SK-N-SH (cell line): ENCODE results near the gene CENPL. TPM values are rescaled to one million over a fixed set of nuclear protein-coding genes. Genes with fewer than 3 reads are reported as not detected.

Source experiments
- CTCF ChIA-PET: fragments of 300-600, 350-600 bp; formaldehyde crosslinking; extraction: SDS; loops from one replicate; lab custom pipeline; 2021; lab: Yijun Ruan, JAX
- POLR2A ChIA-PET: fragments of 350-600 bp; sonication (Branson Sonifier 250); formaldehyde crosslinking; extraction: SDS; loops from one replicate; lab custom pipeline; 2020; ENCODE audit warnings: antibody characterized with exemption, inconsistent platforms; lab: Yijun Ruan, JAX
- DNase-seq: peaks from one replicate; pipeline ENCODE4 v3.0.0; 2012
- H2AFZ ChIP-seq: fragments of 200-600 bp; sonication (generic); 2 replicates; pipeline ENCODE4 v1.8.1; 2016; ENCODE audit warnings: antibody characterized with exemption, mild to moderate bottlenecking, low read depth
- H3F3A ChIP-seq: fragments of 200-600 bp; sonication (generic); replicated peaks from 2 replicates; pipeline ENCODE3; 2016; ENCODE audit warnings: antibody characterized with exemption, mild to moderate bottlenecking; ENCODE audit not compliant: insufficient read depth
- H3K27ac ChIP-seq, 2 experiments: fragments of 200-500 bp in 1 of 2; fragments of 200-600 bp in 1 of 2; sonication (Bioruptor generic) in 1 of 2; sonication (generic), shearing (Covaris generic) in 1 of 2; 2 replicates each; pipeline versions ENCODE4 v1.5.1 to v1.6.1; 2014 to 2016; ENCODE audit warnings: low read depth in 2 of 2, inconsistent platforms in 1 of 2, low read length in 1 of 2, mild to moderate bottlenecking in 1 of 2, mixed read lengths in 1 of 2
- H3K27me3 ChIP-seq: fragments of 200-600 bp; sonication (generic), shearing (Covaris generic); 2 replicates; pipeline ENCODE4 v1.6.1; 2016; ENCODE audit warnings: mixed run types; ENCODE audit not compliant: insufficient read depth
- H3K36me3 ChIP-seq, 2 experiments: fragments of 200-500 bp in 1 of 2; fragments of 200-600 bp in 1 of 2; sonication (Bioruptor generic) in 1 of 2; sonication (generic) in 1 of 2; replicated peaks in 1 of 2; 2 replicates each; pipeline versions ENCODE3 to v1.5.1; 2014 to 2016; ENCODE audit warnings: low read length in 1 of 2, mild to moderate bottlenecking in 1 of 2; ENCODE audit not compliant: insufficient read depth in 2 of 2, control insufficient read depth in 1 of 2
- H3K4me1 ChIP-seq, 2 experiments: fragments of 200-500 bp in 1 of 2; fragments of 200-600 bp in 1 of 2; sonication (Bioruptor generic) in 1 of 2; sonication (generic), shearing (Covaris generic) in 1 of 2; 2 replicates each; pipeline versions ENCODE4 v1.5.1 to v1.6.1; 2014 to 2016; ENCODE audit warnings: low read depth in 1 of 2, low read length in 1 of 2, mixed run types in 1 of 2; ENCODE audit not compliant: insufficient read depth in 2 of 2, control insufficient read depth in 1 of 2
- H3K4me2 ChIP-seq: fragments of 200-600 bp; sonication (generic), shearing (Covaris generic); 2 replicates; pipeline ENCODE4 v1.6.1; 2017; ENCODE audit warnings: mixed run types
- H3K4me3 ChIP-seq, 2 experiments: fragments of 200-500 bp in 1 of 2; fragments of 200-600 bp in 1 of 2; sonication (Bioruptor generic) in 1 of 2; sonication (generic), shearing (Covaris generic) in 1 of 2; 2 replicates each; pipeline versions ENCODE4 v1.5.1 to v1.8.1; 2014 to 2016; ENCODE audit warnings: low read depth in 2 of 2, inconsistent platforms in 1 of 2, low read length in 1 of 2, mild to moderate bottlenecking in 1 of 2, mixed read lengths in 1 of 2, moderate library complexity in 1 of 2
- H3K79me2 ChIP-seq: fragments of 200-600 bp; sonication (generic); 2 replicates; pipeline ENCODE4 v1.8.1; 2017; ENCODE audit warnings: mild to moderate bottlenecking; ENCODE audit not compliant: insufficient read depth
- H3K9ac ChIP-seq: fragments of 200-600 bp; sonication (generic); 2 replicates; pipeline ENCODE4 v1.6.1; 2017; ENCODE audit warnings: mixed run types
- H3K9me2 ChIP-seq: fragments of 200-600 bp; sonication (generic); 2 replicates; pipeline ENCODE4 v1.6.1; 2017; ENCODE audit warnings: mixed run types
- H3K9me3 ChIP-seq: fragments of 200-600 bp; sonication (generic); 2 replicates; pipeline ENCODE4 v1.6.1; 2017; ENCODE audit warnings: mixed run types, mild to moderate bottlenecking, moderate library complexity
- H4K20me1 ChIP-seq: fragments of 200-600 bp; sonication (generic); 2 replicates; pipeline ENCODE4 v1.6.1; 2017; ENCODE audit warnings: mild to moderate bottlenecking, mixed run types; ENCODE audit not compliant: insufficient read depth
- CHD2 ChIP-seq: fragments of 150-350 bp; IDR thresholded peaks from 2 replicates; pipeline ENCODE4 v1.6.1; 2018; ENCODE audit warnings: low read length; ENCODE audit not compliant: partially characterized antibody
- EZH2phosphoT487 ChIP-seq: fragments of 200-600 bp; sonication (generic); IDR thresholded peaks from 2 replicates; pipeline ENCODE4 v1.6.1; 2017; ENCODE audit warnings: low read depth, mixed run types, mild to moderate bottlenecking, antibody characterized with exemption, moderate library complexity, borderline replicate concordance
- FOXJ3 ChIP-seq: sonication (generic); formaldehyde crosslinking; IDR thresholded peaks from 2 replicates; pipeline ENCODE4 v1.5.1; 2020; ENCODE audit warnings: mild to moderate bottlenecking, missing genetic modification reagents
- GABPA ChIP-seq: IDR thresholded peaks from 2 replicates; pipeline ENCODE4 v1.4.0; 2012; ENCODE audit warnings: low read depth, mild to moderate bottlenecking
- JUND ChIP-seq: IDR thresholded peaks from 2 replicates; pipeline ENCODE4 v1.4.0; 2012
- MEF2A ChIP-seq: IDR thresholded peaks from 2 replicates; pipeline ENCODE4 v1.4.0; 2012; ENCODE audit warnings: low read depth, borderline replicate concordance
- NRF1 ChIP-seq: IDR thresholded peaks from 2 replicates; pipeline ENCODE4 v1.6.1; 2012; ENCODE audit warnings: low read depth, mild to moderate bottlenecking, low read length
- RAD21 ChIP-seq: IDR thresholded peaks from 2 replicates; pipeline ENCODE4 v1.6.1; 2012; ENCODE audit warnings: mild to moderate bottlenecking, low read length
- RCOR1 ChIP-seq: fragments of 150-350 bp; IDR thresholded peaks from 2 replicates; pipeline ENCODE4 v1.6.1; 2017; ENCODE audit warnings: antibody characterized with exemption, low read length
- RFX5 ChIP-seq: IDR thresholded peaks from 2 replicates; pipeline ENCODE4 v1.6.1; 2012; ENCODE audit warnings: mild to moderate bottlenecking, improper control_type of control experiment, low read length
- RXRA ChIP-seq: IDR thresholded peaks from 2 replicates; pipeline ENCODE4 v1.4.0; 2012; ENCODE audit warnings: low read depth, mild to moderate bottlenecking, borderline replicate concordance
- SMC3 ChIP-seq: IDR thresholded peaks from 2 replicates; pipeline ENCODE4 v1.6.1; 2012; ENCODE audit warnings: low read depth, low read length, improper control_type of control experiment
- TAF1 ChIP-seq: IDR thresholded peaks from 2 replicates; pipeline ENCODE4 v1.6.1; 2012; ENCODE audit warnings: low read depth, mild to moderate bottlenecking, low read length, moderate library complexity, borderline replicate concordance
- TCF12 ChIP-seq: IDR thresholded peaks from 2 replicates; pipeline ENCODE4 v1.4.0; 2012
- TEAD4 ChIP-seq: IDR thresholded peaks from 2 replicates; pipeline ENCODE4 v1.4.0; 2012; ENCODE audit warnings: mild to moderate bottlenecking, borderline replicate concordance; ENCODE audit not compliant: insufficient read depth
- WGBS: methylation state at CpG from one replicate; pipeline ENCODE4 v1.1.6; 2017; ENCODE audit warnings: low lambda C conversion rate; 5-methylcytosine and 5-hydroxymethylcytosine counted together
- polyA plus RNA-seq, 3 experiments: library from polyadenylated mRNA; depleted of rRNA; stranded (reverse); fragments of >200 nt; gene quantifications; 2 replicates each; pipeline ENCODE4 v1.2.3, GENCODE V29; 2012
- TF ChIP-seq, protein P1 (sequence below): fragments of 150-350 bp; IDR thresholded peaks from 2 replicates; pipeline ENCODE4 v1.6.1; 2017; ENCODE audit warnings: antibody characterized with exemption, low read length, low read depth, borderline replicate concordance
- TF ChIP-seq, protein P2 (sequence below): fragments of 200-600 bp; sonication (generic); IDR thresholded peaks from 2 replicates; pipeline ENCODE4 v1.6.1; 2017; ENCODE audit warnings: antibody characterized with exemption, mild to moderate bottlenecking, moderate library complexity
- TF ChIP-seq, protein P3 (sequence below): IDR thresholded peaks from 2 replicates; pipeline ENCODE4 v1.4.0; 2012; ENCODE audit warnings: low read depth, borderline replicate concordance

The CENPL gene
- polyA plus RNA-seq, 1 of the 3 experiments (the other 2 are of a cell fraction), result 4.0 TPM

DNA sequence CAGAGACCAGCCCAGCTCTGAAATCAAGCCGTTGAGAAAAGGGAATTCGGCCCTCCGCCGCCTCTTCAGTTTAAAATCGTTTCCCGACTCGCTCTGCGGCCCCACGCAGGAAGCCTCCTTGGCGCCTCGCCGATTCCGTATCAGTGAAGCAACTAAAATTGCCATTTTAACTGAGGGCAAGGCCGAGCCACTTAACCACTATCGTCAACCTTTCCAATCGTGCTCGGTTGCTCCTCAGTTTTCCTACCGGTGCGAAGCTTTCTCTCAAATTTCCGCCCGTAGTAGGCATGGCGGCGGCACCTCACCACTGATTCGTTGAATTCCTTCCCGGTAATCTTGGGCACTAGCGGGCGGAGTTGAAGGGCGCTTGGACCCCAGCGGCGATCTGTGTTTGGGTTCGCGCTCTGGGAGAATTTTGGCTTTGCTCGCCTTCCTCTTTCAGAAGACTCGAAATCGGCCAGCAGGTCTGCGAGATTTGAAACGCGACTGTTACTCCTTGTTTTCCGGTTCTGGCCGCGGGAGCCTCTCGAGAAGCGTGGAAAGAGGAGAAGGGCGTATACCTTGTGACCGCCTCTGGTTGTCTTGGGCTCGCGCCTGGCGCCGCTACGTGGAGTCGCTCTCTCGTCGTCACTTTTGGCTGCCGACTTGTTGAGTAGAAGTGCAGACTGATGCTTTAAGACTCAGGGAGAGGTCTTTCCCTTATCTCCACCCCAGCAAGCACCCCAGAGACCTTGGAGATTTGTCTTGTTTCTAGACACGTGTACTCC, at the start of gene CENPL, which contains the start of gene DARS2 (continued):
- TF ChIP-seq, protein P1, sequence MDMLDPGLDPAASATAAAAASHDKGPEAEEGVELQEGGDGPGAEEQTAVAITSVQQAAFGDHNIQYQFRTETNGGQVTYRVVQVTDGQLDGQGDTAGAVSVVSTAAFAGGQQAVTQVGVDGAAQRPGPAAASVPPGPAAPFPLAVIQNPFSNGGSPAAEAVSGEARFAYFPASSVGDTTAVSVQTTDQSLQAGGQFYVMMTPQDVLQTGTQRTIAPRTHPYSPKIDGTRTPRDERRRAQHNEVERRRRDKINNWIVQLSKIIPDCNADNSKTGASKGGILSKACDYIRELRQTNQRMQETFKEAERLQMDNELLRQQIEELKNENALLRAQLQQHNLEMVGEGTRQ, result no peak
- TF ChIP-seq TCF12 (no peak), RCOR1 (no peak), FOXJ3 (CRISPR knock-in tag) (no peak), JUND (no peak), SMC3 (no peak), TEAD4 (no peak), GABPA (peak; percentile 86), TAF1 (peak; percentile 40)
- TF ChIP-seq, protein P2, sequence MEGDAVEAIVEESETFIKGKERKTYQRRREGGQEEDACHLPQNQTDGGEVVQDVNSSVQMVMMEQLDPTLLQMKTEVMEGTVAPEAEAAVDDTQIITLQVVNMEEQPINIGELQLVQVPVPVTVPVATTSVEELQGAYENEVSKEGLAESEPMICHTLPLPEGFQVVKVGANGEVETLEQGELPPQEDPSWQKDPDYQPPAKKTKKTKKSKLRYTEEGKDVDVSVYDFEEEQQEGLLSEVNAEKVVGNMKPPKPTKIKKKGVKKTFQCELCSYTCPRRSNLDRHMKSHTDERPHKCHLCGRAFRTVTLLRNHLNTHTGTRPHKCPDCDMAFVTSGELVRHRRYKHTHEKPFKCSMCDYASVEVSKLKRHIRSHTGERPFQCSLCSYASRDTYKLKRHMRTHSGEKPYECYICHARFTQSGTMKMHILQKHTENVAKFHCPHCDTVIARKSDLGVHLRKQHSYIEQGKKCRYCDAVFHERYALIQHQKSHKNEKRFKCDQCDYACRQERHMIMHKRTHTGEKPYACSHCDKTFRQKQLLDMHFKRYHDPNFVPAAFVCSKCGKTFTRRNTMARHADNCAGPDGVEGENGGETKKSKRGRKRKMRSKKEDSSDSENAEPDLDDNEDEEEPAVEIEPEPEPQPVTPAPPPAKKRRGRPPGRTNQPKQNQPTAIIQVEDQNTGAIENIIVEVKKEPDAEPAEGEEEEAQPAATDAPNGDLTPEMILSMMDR, result no peak
- TF ChIP-seq, protein P3, sequence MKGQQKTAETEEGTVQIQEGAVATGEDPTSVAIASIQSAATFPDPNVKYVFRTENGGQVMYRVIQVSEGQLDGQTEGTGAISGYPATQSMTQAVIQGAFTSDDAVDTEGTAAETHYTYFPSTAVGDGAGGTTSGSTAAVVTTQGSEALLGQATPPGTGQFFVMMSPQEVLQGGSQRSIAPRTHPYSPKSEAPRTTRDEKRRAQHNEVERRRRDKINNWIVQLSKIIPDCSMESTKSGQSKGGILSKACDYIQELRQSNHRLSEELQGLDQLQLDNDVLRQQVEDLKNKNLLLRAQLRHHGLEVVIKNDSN, result no peak

DNA sequence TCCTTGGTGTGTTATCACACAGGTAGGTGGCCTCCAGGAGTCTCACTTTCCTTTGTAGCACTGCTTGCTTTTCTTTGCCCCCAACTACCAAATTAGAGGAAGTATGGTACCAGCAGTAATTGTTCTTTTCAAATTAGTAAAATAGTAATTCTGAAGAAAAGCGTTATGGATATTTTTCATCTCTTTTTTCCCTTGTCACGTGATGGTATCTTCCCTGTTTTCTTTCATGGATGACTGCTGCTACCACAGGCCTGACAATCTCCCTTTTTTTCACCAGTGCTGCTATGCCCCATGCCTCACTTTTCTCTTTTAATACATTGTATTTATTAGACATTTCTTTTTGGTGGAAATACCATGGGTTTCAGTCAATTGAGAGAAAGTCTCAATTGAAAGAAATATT, 46.8 kb upstream of the CENPL start:
- H3F3A ChIP-seq, result peaks cover 26% of the 10 kb centered on the region
- no peak overlapping the region for H3K9ac ChIP-seq
- H3K4me1 ChIP-seq, result peaks cover 5 to 21% of the 10 kb centered on the region in 2 experiments; a peak in 2 of 4 replicates
- no peaks in the 10 kb centered on the region for H3K9me2 ChIP-seq
- peaks cover 28 to 47% of the 10 kb centered on the region in 2 experiments for H3K36me3 ChIP-seq
- CTCF ChIA-PET, result no interaction called here
- H3K79me2 ChIP-seq, result peaks cover 29% of the 10 kb centered on the region
- no peaks in the 10 kb centered on the region for H3K9me3 ChIP-seq
- H2AFZ ChIP-seq, result no peak overlapping the region
- no peak overlapping the region for H3K4me2 ChIP-seq
- no peak for DNase-seq
- H3K4me3 ChIP-seq, result no peak overlapping the region
- peaks cover 8% of the 10 kb centered on the region for H4K20me1 ChIP-seq
- no peak for TF ChIP-seq RAD21
- TF ChIP-seq NRF1, result no peak
- TF ChIP-seq, protein P3, result no peak
- TF ChIP-seq EZH2phosphoT487, result no peak
- no peak for TF ChIP-seq RFX5
- no peak for TF ChIP-seq MEF2A
- TF ChIP-seq RXRA, result no peak
- TF ChIP-seq SMC3, result no peak
- TF ChIP-seq TEAD4, result no peak
- no peak for TF ChIP-seq CHD2
- no peak for TF ChIP-seq GABPA
- no peak for TF ChIP-seq TAF1
- POLR2A ChIA-PET, result no interaction called here
- 98% methylated on average over 2 of the region's 2 CpGs for WGBS
- no peak overlapping the region for H3K27ac ChIP-seq
- H3K27me3 ChIP-seq, result no peaks in the 10 kb centered on the region
